ENCODE measurements around the gene CRB1. TPM values are rescaled to one million over a fixed set of nuclear protein-coding genes. Genes with fewer than 3 reads are reported as not detected.

The CRB1 gene
- total and polyA plus RNA-seq, 2 experiments from 2014 or later: 0.27 to 0.56 TPM

DNA sequence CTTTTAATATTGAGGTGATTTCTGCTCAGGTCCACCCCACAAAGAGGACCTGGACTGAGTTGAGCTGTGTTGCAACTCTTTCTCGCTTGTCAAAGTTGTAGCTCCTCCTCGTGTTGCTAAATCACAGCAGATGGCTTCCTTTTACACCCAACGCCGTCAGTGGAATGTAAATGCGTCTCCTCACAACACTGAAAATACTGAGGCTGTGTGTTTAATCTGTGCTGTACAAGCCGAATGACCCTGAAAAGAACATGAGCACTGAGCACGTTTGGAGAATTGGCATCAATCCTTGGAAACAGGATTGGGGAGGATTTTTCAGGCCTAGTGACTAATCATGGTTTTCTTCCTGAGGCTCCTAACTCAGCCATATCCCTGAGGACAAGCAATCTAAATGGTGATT lies 196.0 kb downstream of the CRB1 start (continued):
- TF ChIP-seq, protein P1, sequence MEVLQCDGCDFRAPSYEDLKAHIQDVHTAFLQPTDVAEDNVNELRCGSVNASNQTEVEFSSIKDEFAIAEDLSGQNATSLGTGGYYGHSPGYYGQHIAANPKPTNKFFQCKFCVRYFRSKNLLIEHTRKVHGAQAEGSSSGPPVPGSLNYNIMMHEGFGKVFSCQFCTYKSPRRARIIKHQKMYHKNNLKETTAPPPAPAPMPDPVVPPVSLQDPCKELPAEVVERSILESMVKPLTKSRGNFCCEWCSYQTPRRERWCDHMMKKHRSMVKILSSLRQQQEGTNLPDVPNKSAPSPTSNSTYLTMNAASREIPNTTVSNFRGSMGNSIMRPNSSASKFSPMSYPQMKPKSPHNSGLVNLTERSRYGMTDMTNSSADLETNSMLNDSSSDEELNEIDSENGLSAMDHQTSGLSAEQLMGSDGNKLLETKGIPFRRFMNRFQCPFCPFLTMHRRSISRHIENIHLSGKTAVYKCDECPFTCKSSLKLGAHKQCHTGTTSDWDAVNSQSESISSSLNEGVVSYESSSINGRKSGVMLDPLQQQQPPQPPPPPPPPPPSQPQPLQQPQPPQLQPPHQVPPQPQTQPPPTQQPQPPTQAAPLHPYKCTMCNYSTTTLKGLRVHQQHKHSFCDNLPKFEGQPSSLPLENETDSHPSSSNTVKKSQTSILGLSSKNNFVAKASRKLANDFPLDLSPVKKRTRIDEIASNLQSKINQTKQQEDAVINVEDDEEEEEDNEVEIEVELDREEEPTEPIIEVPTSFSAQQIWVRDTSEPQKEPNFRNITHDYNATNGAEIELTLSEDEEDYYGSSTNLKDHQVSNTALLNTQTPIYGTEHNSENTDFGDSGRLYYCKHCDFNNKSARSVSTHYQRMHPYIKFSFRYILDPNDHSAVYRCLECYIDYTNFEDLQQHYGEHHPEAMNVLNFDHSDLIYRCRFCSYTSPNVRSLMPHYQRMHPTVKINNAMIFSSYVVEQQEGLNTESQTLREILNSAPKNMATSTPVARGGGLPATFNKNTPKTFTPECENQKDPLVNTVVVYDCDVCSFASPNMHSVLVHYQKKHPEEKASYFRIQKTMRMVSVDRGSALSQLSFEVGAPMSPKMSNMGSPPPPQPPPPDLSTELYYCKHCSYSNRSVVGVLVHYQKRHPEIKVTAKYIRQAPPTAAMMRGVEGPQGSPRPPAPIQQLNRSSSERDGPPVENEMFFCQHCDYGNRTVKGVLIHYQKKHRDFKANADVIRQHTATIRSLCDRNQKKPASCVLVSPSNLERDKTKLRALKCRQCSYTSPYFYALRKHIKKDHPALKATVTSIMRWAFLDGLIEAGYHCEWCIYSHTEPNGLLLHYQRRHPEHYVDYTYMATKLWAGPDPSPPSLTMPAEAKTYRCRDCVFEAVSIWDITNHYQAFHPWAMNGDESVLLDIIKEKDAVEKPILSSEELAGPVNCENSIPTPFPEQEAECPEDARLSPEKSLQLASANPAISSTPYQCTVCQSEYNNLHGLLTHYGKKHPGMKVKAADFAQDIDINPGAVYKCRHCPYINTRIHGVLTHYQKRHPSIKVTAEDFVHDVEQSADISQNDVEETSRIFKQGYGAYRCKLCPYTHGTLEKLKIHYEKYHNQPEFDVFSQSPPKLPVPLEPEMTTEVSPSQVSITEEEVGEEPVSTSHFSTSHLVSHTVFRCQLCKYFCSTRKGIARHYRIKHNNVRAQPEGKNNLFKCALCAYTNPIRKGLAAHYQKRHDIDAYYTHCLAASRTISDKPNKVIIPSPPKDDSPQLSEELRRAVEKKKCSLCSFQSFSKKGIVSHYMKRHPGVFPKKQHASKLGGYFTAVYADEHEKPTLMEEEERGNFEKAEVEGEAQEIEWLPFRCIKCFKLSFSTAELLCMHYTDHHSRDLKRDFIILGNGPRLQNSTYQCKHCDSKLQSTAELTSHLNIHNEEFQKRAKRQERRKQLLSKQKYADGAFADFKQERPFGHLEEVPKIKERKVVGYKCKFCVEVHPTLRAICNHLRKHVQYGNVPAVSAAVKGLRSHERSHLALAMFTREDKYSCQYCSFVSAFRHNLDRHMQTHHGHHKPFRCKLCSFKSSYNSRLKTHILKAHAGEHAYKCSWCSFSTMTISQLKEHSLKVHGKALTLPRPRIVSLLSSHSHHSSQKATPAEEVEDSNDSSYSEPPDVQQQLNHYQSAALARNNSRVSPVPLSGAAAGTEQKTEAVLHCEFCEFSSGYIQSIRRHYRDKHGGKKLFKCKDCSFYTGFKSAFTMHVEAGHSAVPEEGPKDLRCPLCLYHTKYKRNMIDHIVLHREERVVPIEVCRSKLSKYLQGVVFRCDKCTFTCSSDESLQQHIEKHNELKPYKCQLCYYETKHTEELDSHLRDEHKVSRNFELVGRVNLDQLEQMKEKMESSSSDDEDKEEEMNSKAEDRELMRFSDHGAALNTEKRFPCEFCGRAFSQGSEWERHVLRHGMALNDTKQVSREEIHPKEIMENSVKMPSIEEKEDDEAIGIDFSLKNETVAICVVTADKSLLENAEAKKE (CRISPR knock-in tag; IDR thresholded peaks at IDR 0.05): no peak
- TF ChIP-seq NANOG (IDR thresholded peaks at IDR 0.05; ENCODE audit: borderline replicate concordance) (no peak), EZH2 (IDR thresholded peaks at IDR 0.05; ENCODE audit: low read depth, unreplicated experiment) (no peak), ZNF331 (CRISPR knock-in tag; IDR thresholded peaks at IDR 0.05; ENCODE audit: low read depth) (no peak), POLR2AphosphoS5 (IDR thresholded peaks at IDR 0.05; ENCODE audit: low read depth) (no peak)
- TF ChIP-seq, protein P2, sequence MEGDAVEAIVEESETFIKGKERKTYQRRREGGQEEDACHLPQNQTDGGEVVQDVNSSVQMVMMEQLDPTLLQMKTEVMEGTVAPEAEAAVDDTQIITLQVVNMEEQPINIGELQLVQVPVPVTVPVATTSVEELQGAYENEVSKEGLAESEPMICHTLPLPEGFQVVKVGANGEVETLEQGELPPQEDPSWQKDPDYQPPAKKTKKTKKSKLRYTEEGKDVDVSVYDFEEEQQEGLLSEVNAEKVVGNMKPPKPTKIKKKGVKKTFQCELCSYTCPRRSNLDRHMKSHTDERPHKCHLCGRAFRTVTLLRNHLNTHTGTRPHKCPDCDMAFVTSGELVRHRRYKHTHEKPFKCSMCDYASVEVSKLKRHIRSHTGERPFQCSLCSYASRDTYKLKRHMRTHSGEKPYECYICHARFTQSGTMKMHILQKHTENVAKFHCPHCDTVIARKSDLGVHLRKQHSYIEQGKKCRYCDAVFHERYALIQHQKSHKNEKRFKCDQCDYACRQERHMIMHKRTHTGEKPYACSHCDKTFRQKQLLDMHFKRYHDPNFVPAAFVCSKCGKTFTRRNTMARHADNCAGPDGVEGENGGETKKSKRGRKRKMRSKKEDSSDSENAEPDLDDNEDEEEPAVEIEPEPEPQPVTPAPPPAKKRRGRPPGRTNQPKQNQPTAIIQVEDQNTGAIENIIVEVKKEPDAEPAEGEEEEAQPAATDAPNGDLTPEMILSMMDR (conservative IDR thresholded peaks at IDR 0.05; ENCODE audit: low read depth in 2 of 2): no peak
- TF ChIP-seq, protein P3, sequence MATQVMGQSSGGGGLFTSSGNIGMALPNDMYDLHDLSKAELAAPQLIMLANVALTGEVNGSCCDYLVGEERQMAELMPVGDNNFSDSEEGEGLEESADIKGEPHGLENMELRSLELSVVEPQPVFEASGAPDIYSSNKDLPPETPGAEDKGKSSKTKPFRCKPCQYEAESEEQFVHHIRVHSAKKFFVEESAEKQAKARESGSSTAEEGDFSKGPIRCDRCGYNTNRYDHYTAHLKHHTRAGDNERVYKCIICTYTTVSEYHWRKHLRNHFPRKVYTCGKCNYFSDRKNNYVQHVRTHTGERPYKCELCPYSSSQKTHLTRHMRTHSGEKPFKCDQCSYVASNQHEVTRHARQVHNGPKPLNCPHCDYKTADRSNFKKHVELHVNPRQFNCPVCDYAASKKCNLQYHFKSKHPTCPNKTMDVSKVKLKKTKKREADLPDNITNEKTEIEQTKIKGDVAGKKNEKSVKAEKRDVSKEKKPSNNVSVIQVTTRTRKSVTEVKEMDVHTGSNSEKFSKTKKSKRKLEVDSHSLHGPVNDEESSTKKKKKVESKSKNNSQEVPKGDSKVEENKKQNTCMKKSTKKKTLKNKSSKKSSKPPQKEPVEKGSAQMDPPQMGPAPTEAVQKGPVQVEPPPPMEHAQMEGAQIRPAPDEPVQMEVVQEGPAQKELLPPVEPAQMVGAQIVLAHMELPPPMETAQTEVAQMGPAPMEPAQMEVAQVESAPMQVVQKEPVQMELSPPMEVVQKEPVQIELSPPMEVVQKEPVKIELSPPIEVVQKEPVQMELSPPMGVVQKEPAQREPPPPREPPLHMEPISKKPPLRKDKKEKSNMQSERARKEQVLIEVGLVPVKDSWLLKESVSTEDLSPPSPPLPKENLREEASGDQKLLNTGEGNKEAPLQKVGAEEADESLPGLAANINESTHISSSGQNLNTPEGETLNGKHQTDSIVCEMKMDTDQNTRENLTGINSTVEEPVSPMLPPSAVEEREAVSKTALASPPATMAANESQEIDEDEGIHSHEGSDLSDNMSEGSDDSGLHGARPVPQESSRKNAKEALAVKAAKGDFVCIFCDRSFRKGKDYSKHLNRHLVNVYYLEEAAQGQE (IDR thresholded peaks at IDR 0.05; ENCODE audit: unreplicated experiment): no peak
